GM12872 (cell line): Measurements from ENCODE around the gene ZP1.

Experiments
- CTCF ChIP-seq: IDR thresholded peaks from 3 replicates; pipeline ENCODE4 v1.5.1; 2011; ENCODE audit warnings: low read depth, mild to moderate bottlenecking, low read length, moderate library complexity; ENCODE audit not compliant: insufficient read depth

The ZP1 gene

DNA sequence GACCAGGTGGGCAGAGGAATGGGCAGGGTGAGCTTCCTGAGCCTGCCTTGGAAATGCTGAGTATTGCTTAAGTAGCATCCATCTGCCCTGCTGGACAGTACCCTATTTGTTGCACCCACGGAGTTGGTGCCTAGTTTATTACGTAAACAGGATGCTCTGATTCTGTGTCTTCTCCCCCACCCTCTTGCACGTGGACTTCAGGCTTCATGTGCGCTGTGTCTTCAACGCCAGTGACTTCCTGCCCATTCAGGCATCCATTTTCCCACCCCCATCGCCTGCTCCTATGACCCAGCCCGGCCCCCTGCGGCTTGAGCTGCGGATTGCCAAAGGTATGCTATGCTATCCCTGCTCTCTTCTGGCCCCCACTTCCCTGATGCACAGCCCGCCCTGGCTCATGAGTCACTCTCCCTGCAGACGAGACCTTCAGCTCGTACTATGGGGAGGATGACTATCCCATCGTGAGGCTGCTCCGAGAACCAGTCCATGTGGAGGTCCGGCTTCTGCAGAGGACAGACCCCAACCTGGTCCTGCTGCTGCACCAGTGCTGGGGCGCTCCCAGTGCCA is 5.7 kb downstream of the ZP1 start:
- TF ChIP-seq CTCF = no peak

GRCh38 chr11:60873533-60873932 is 6.2 kb downstream of the ZP1 start:
- no peak for TF ChIP-seq CTCF

- no peak for TF ChIP-seq CTCF
Measured at GRCh38 chr11:60874421-60875365, 7.4 kb downstream of the ZP1 start.

GRCh38 chr11:60875366-60876167 is 8.2 kb downstream of the ZP1 start:
- no peak for TF ChIP-seq CTCF

DNA sequence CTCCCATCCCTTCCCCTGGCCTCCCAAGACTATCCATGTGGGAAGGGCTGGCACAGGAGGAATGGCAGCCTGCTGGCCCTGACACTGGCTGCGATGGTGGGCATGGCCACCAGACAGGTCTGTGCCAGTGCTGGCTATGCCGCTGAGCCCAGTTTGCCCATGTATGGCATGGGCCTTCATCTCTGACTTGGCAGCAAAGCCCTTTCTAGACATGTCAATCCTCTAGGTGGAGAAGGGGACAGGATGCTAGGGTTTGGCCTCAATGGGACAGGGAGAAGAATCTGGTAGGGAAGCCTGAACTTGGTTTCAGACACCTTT is 8.8 kb downstream of the ZP1 start:
- TF ChIP-seq CTCF = no peak

DNA sequence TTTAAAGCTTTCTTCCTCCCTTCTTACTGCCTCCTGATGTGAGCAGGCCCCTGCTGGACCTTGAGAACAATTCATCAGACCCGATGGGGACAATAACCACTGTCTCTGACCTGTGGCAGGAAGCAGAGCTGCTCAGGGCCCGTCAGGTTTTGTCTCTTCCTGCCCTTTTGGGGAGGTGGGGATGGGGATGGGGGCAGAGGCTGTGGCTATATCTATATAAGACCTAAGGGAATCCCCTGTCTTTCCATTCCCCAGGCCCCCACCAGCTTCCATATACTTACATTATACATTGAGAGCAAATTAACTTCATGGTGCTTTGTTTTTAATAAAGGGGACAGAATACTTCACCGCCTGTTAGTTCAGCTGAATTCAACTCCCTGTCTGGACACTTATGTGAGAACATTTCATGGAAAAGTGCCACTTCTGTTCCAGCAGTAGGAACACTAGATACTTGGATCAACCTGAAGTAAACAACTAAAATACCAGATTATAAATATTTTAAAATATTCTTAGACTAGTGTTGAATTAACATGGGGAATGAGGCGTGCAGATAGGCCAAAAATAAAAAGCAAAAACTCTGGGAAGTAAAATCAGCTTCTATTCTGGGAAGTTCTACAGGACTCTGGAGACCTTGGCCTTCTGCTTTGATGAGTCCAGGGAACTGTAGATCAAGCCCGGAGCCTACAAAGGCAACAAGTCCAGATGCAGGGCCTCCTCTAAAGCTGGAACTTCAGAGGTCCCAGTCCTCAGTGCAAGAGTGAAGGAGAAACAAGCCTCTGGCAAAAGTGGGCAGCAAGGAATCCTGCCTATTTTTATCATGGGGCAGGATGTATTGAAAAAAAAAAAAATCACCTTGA is 11.1 kb downstream of the ZP1 start:
- TF ChIP-seq CTCF = no peak

GRCh38 chr11:60879104-60879503 is 11.8 kb downstream of the ZP1 start:
- TF ChIP-seq CTCF = no peak
